Activated naive CD4-positive, alpha-beta T cell treated with anti-CD3 and anti-CD28 coated beads for 36 hours (primary cell): ENCODE measurements around the gene USP48. TPM values are rescaled to one million over a fixed set of nuclear protein-coding genes. Genes with fewer than 3 reads are reported as not detected.

ENCODE experiments used
- CTCF ChIA-PET: fragments of 350-600 bp; sonication (Branson Sonifier 250); formaldehyde crosslinking; loops from one replicate; lab custom pipeline; 2021; ENCODE audit warnings: antibody characterized with exemption; lab: Charles Lee
- DNase-seq: peaks from one replicate; pipeline ENCODE4 v3.0.0-alpha.2; 2020
- H3K27ac Mint-ChIP-seq: one replicate; pipeline ENCODE4 v1.8.0; 2021; ENCODE audit warnings: mild to moderate bottlenecking, mixed read lengths
- H3K27me3 Mint-ChIP-seq: one replicate; pipeline ENCODE4 v1.8.0; 2021; ENCODE audit warnings: low read depth, mixed read lengths
- H3K36me3 Mint-ChIP-seq: one replicate; pipeline ENCODE4 v1.8.0; 2021; ENCODE audit warnings: low read depth, mixed read lengths
- H3K4me1 Mint-ChIP-seq: one replicate; pipeline ENCODE4 v1.8.0; 2021; ENCODE audit warnings: low read depth, mixed read lengths
- H3K4me3 Mint-ChIP-seq: one replicate; pipeline ENCODE4 v1.8.0; 2021; ENCODE audit warnings: mild to moderate bottlenecking, moderate library complexity, mixed read lengths
- H3K9me3 Mint-ChIP-seq: one replicate; pipeline ENCODE4 v1.8.0; 2021; ENCODE audit warnings: mixed read lengths
- intact Hi-C: fragments of 100-400 bp; cut with micrococcal nuclease; formaldehyde crosslinking; loops from one replicate; pipeline ENCODE4 v1.15.1; 2023
- total RNA-seq, 2 experiments: library from RNA; stranded (reverse); gene quantifications; one replicate each; pipeline ENCODE4 v1.2.3, GENCODE V29; 2021

The USP48 gene
- total RNA-seq, 2 experiments from 2014 or later = 89.9 to 93.4 TPM

DNA sequence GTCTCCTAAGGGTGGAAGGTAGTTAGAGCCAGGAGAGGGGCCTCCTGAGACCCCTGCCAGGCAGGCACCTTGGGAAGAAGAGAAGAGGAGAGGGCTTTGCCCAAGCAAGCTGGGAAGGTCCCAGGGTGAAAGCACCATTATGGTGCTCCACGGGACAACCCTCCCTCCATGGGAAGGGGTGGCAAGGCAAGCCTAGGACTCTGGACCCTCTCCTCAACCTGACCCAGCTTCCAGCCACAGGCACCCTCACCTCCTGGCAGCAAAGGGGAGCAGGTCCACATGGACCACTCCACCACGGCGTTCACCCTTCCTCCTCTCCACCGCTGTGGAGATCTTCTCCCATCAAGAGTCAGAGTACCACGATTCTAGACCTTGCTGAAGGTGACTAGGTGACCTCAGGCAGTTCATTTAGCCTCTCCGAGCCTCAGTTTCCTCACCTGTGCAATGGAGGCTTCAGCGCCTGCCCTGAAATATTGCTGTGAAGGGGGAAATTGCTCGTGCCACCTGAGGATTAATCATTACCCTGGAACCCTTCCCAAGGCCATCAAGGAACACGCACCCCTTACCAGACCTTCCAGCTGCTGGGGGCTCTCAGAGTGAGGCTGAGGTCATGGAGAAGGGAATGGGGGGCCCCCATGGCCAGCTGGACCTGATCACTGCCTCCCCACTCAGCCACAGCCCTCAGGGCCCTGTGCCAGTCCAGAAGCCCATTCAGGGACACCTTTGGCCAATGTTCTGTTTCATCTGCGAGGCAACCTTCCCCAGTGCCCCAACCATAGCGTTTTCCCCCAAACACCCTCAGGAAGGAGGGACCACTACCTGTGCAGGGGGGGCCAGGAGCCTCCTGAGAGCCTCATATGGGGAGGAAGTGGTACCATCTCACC is 115.4 kb downstream of the USP48 start:
- CTCF ChIA-PET = interaction anchor here (0.5 to 0.6 kb wide), 2 partner anchors 9 to 170 kb away, joined by 3 read pairs; no protein-coding TSS in a partner anchor
- Mint-ChIP-seq H3K27ac (no peak overlapping the region), H3K27me3 (peaks cover 44% of the 10 kb centered on the region), H3K9me3 (no peaks in the 10 kb centered on the region), H3K36me3 (no peaks in the 10 kb centered on the region), H3K4me3 (no peak overlapping the region), H3K4me1 (peaks cover 4% of the 10 kb centered on the region)
- DNase-seq = no peak
- intact Hi-C loops = loop anchor here (2.0 kb wide), 1 partner anchor 115 kb away; the partner anchor contains the start of gene USP48

DNA sequence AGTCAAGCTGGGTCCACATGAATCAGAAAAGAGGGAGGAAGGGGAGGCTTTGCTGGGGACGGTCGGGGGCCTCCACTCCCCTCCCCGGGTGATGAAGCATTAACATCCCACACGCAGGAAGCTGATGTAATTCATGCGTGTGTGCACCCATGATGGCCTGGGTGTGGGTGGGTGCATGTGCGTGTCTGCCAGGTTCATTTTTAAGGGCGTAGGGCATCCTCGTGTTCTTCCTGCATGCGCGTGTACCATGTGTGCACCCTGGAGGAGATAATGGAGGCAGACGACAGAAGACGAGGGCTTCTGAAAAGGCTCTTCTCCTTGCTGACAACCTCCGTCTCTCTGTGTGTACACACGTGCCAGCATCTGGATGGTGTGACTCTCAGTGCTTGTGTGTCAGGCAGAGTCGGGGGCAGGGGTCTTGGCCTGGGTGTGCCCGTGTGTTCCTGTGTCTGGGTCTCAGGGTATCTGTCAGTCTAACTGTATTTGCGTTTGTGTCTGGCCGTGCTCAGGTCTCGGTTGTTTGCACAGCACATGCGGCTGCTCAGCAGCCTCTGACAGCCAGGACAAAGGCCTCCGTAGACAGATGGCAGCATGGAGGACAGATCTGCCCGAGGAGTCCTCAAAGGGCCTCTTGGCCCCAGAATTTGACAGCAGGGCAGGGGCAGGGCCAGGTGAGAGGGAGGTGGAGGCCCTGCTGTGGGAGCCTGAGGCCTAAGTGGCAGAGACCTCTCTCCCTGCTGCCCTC is 116.2 kb downstream of the USP48 start:
- Mint-ChIP-seq H3K36me3 (no peaks in the 10 kb centered on the region), H3K27me3 (peaks cover 46% of the 10 kb centered on the region), H3K27ac (no peak overlapping the region), H3K4me3 (no peak overlapping the region), H3K9me3 (no peaks in the 10 kb centered on the region), H3K4me1 (peaks cover 4% of the 10 kb centered on the region)
- DNase-seq = no peak
- intact Hi-C loops = no loop called here
- CTCF ChIA-PET = no interaction called here

DNA sequence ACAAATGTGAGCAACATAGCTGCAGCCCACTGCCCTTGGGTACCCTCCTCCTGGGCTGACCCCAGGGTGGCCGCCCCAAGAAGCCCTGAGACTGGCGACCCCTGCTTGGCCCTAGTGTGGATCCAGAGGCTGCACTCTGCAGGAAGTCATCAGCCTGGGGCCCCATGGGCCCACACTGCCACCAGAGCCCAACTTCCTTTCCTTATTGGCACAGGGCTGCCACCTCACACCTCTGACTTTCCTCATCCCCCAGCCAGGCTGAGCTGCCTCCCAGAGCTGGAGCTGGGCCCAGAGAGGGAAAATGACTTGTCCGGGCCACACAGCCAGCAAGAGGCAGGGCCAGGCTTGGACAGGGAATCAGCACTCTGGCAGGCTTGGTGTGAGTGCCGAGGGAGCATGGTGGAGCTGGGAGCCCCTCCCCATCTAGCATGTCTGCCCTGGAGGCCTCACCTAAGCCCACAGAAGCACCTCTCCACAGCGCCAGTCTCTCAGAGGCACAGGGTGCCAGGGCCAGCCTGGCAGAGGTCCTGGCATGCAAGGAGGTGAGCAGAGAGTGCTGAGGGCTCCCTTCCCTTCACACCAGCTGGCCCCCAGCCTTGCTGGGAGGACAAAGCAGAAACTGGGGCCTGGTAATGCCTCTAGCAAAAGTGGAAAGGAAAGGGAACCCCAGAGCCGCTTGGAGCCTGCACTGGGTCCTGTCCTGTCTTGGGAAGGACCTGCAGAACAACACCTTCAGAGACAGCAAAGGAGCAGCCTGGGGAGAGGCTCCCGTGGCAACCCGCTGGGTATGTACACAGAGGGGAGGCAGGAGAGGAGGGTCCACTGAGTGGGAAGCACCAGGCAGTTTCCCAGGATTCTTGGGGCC is 117.0 kb downstream of the USP48 start:
- Mint-ChIP-seq H3K27ac (no peak overlapping the region), H3K27me3 (peaks cover 50% of the 10 kb centered on the region), H3K36me3 (no peaks in the 10 kb centered on the region), H3K4me1 (peaks cover 4% of the 10 kb centered on the region), H3K4me3 (no peak overlapping the region), H3K9me3 (no peaks in the 10 kb centered on the region)
- intact Hi-C loops = no loop called here
- DNase-seq = no peak
- CTCF ChIA-PET = no interaction called here

DNA sequence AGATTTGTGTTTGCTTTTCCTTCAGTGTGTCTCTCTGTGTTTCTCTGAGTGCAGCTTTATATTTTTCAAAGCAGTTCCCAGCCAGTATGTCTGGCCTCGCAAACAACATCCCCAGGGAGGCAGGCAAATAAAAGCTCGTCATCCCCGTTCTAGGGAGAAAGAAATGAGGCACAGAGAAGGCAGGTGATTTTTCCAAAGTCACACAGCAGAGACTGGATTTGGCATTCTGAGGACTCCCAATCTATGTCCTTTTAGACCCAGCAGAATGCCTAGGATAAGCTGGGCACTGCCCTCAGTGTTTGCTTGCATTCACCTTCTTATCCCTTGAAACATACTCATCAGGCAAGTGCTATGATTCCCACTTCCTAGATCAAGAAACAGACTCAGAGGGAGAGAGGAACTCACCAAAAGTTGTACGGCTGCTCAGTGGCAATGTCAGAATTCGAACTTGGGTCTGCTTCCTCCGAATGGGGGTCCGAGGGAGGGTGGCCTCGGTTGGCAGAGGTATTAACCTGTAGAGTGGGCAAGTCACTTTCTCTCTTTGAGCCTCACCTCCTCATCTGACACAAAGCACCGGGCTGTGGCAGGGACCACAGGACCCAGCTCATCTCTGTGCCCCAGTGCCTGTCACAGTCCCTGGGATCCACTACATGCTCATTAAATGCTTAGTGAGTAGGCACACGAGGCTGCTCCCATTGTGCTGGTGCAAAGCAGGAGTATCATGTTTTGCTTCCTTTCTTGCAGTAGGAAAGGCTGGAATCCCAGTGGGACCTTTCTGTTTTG is 118.0 kb downstream of the USP48 start:
- Mint-ChIP-seq H3K4me3 (no peak overlapping the region), H3K27me3 (peaks cover 54% of the 10 kb centered on the region), H3K9me3 (no peaks in the 10 kb centered on the region), H3K36me3 (no peaks in the 10 kb centered on the region), H3K27ac (no peak overlapping the region), H3K4me1 (peaks cover 4% of the 10 kb centered on the region)
- no peak for DNase-seq
- intact Hi-C loops = no loop called here
- CTCF ChIA-PET = no interaction called here

DNA sequence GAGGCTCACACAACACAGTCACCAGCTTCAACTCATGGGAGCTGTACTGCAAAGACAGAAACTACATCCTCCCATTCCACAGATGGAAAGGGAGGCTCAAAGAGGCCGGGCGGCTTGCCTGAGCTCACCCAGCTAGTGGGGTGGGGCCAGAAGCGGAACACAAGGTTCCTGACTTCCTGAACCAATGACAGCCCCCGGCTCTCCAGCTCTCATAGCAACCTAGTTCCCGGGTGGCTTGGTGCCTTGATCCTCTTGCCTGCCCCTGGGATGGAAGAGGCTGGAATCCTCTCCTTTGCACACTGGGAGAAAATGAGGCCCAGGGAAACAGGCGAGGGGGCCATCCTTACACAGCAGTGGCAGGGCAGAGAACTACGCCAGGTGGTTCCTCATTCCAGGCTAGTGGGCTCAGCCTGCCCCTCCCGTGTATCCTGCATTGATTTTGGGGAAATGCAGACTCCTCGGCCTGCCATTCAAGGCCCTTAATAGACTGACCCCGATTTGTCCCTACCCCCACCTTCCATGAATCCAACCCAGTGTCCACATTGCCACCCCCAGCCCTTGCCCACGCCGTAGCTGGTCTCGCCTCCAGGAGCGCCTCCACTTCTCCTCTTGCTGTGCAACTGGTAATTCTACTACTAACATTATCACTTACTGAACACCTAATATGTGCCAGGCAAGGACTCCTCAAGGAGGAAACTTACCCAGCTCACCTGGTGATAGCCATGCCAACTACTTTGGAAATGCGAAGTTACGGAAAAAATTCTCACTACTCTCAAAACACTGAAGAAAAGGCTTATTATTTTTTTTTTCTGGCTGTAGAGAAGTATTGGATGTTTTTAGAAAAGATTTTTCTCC is 118.8 kb downstream of the USP48 start:
- H3K4me1 Mint-ChIP-seq = peaks cover 9% of the 10 kb centered on the region
- no peak overlapping the region for H3K27ac Mint-ChIP-seq
- CTCF ChIA-PET = interaction anchor here (0.9 kb wide), 1 partner anchor 118 kb away, joined by 5 read pairs; no protein-coding TSS in a partner anchor
- DNase-seq = no peak
- no peaks in the 10 kb centered on the region for H3K36me3 Mint-ChIP-seq
- H3K27me3 Mint-ChIP-seq = peaks cover 56% of the 10 kb centered on the region
- H3K9me3 Mint-ChIP-seq = no peaks in the 10 kb centered on the region
- H3K4me3 Mint-ChIP-seq = no peak overlapping the region
- intact Hi-C loops = no loop called here

DNA sequence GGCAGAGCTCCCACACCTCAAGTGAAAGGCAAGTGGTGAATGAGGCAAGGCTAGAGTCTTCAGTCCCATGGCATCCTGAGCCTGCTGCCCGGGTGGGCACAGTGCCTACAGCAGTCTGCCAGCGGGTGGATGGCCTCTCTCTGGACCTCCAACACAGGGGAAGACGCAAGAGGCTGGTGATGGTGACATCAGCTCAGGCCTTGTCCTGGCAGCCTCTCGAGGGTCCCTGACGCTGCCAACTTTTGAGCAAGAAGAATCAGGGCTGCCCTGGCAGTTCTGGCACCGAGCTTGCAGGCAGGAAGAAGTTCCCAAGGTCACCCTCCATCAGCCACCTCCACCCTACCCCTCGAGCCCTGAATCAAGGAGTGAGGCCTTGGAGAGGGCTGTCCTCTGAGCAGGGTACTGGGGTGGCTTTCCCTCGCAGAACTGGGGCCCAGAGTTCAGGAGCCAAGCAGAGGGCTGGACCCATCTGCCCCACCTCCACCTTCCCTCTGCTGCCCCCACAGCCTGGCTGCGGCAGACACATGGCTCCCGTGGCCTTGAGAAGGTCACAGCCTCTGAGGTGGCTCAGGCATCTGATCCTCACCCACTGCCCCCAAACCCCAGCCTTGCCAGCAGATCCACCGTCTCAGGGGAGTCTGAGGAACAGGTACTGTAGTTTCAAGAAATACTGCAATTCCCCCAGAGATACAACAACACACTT is 119.5 kb downstream of the USP48 start:
- peaks cover 55% of the 10 kb centered on the region for H3K27me3 Mint-ChIP-seq
- no peak overlapping the region for H3K4me3 Mint-ChIP-seq
- no peak for DNase-seq
- H3K27ac Mint-ChIP-seq = no peak overlapping the region
- H3K9me3 Mint-ChIP-seq = no peaks in the 10 kb centered on the region
- intact Hi-C loops = no loop called here
- H3K36me3 Mint-ChIP-seq = no peaks in the 10 kb centered on the region
- CTCF ChIA-PET = interaction anchor here (0.9 kb wide), 1 partner anchor 119 kb away, joined by 5 read pairs; no protein-coding TSS in a partner anchor
- H3K4me1 Mint-ChIP-seq = peaks cover 8% of the 10 kb centered on the region

DNA sequence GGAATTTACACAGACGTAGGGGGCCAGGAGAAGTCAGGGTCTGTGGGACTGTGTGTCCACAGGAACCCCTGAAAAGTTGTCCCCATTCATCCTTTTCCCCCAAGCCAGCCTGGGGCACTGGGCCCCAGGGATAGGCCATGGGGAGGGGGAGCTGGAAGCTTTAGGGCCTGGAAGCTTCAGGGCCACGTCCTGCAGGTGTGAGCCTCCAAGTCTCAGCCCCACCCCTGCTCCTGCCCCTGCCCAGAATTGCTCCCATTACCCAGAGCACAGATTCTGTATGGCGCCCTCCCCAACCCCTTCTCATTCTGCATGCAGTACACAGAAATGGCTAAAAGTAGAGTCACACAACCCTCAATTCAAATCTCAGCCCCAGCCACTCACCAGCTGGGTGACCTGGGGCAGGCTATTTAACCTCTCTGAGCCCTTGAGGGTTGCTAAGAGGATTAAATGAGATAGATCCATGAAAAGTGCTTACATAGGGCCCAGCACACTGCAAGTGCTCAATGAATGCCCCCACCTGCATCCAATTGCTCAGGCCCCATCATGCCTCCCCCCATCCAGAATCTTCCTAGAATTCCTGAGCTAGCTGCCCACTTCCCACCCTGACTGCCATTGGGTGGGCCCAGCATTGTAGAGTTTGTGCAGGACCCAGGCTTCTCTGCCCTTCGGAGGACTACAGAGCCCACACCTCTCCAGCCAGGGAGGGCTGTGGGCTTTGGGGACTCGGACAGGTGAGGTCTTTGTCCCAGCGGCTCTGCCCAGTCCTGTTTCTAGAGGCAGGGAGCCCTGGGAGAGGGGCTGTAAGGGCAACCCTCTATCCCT is 120.3 kb downstream of the USP48 start:
- H3K27me3 Mint-ChIP-seq = peaks cover 47% of the 10 kb centered on the region
- no peak overlapping the region for H3K27ac Mint-ChIP-seq
- no peaks in the 10 kb centered on the region for H3K9me3 Mint-ChIP-seq
- H3K4me3 Mint-ChIP-seq = no peak overlapping the region
- DNase-seq = no peak
- no peaks in the 10 kb centered on the region for H3K36me3 Mint-ChIP-seq
- CTCF ChIA-PET = no interaction called here
- intact Hi-C loops = no loop called here
- H3K4me1 Mint-ChIP-seq = peaks cover 5% of the 10 kb centered on the region

DNA sequence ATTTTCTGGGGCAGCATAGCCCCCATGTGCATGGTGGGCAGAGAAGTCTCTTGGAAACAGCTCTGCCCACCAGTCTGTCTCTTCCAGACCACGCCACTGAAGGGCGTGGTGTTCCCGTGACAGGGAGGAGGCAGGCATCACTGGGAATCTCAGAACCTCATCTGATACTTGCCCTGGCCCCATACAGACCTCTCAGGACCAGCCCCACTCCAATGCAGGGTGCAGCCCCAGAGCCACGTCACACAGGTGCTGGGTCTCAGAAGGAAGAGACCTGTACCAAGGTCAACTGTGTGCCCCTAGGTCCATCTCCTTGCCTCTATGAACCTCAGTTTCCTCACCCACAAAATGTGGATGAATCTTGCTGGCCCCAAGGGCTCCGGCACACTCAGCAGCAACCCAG is 121.1 kb downstream of the USP48 start:
- intact Hi-C loops = no loop called here
- Mint-ChIP-seq H3K4me3 (no peak overlapping the region), H3K27ac (no peak overlapping the region), H3K36me3 (no peaks in the 10 kb centered on the region), H3K9me3 (no peaks in the 10 kb centered on the region), H3K4me1 (peaks cover 5% of the 10 kb centered on the region), H3K27me3 (peaks cover 41% of the 10 kb centered on the region)
- CTCF ChIA-PET = no interaction called here
- DNase-seq = no peak

DNA sequence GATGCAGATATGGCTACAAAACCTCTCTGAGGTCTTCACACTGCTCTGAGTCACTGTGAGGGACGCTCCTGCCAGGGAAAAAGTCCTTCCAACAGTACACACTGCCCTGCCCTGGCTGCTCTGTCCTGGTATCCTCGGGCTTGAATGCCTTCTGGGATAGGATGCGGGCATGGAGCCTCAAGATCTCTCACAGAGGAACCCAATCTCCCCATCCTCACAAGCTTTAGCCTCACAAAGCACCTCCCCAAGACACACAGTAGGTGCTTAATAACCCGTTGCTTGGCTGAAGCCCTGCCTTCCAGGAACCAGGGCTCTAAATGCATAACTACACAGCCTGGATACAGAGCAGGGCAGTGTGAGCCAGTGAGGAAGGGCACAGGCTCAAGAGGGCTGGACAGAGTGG is 123.0 kb downstream of the USP48 start:
- H3K9me3 Mint-ChIP-seq = no peaks in the 10 kb centered on the region
- H3K4me3 Mint-ChIP-seq = no peak overlapping the region
- peaks cover 5% of the 10 kb centered on the region for H3K4me1 Mint-ChIP-seq
- intact Hi-C loops = loop anchor here (1.0 to 10.0 kb wide), 5 partner anchors 65 to 405 kb away; partner anchors contain the start of genes ALPL and USP48
- no peak overlapping the region for H3K27ac Mint-ChIP-seq
- CTCF ChIA-PET = interaction anchor here (0.7 to 0.9 kb wide), 2 partner anchors 9 to 19 kb away, joined by 3 read pairs; partner anchors contain the start of gene RAP1GAP
- no peak for DNase-seq
- H3K27me3 Mint-ChIP-seq = peaks cover 25% of the 10 kb centered on the region
- no peaks in the 10 kb centered on the region for H3K36me3 Mint-ChIP-seq
